OCI-LY3 (cell line): Measurements from ENCODE around the gene TREM1.

Experiments used
- H2AFZ ChIP-seq: fragments of 200-600, 300-600 bp; shearing (Covaris generic); 2 replicates; pipeline ENCODE4 v1.6.0; 2014; ENCODE audit warnings: antibody characterized with exemption, low read depth, low read length
- H3K27ac ChIP-seq: fragments of 200-600, 300-600 bp; sonication (generic); 2 replicates; pipeline ENCODE4 v1.5.1; 2014; ENCODE audit warnings: mild to moderate bottlenecking, low read length, moderate library complexity, mixed read lengths
- H3K27me3 ChIP-seq: fragments of 200-600, 300-600 bp; sonication (generic); 2 replicates; pipeline ENCODE4 v1.6.1; 2014; ENCODE audit warnings: low read depth, low read length, mixed read lengths
- H3K36me3 ChIP-seq: fragments of 200-600, 300-600 bp; sonication (generic); replicated peaks from 2 replicates; pipeline ENCODE3; 2014; ENCODE audit warnings: low read depth, low read length, mixed read lengths
- H3K4me1 ChIP-seq: fragments of 300-600, 200-600 bp; sonication (generic); 2 replicates; pipeline ENCODE4 v1.6.1; 2014; ENCODE audit warnings: low read length, mixed read lengths
- H3K4me2 ChIP-seq: fragments of 200-600, 300-600 bp; sonication (generic); 2 replicates; pipeline ENCODE4 v1.6.1; 2014; ENCODE audit warnings: low read length, mixed read lengths
- H3K4me3 ChIP-seq: fragments of 300-600, 200-600 bp; sonication (generic); 2 replicates; pipeline ENCODE4 v1.5.1; 2014; ENCODE audit warnings: antibody characterized with exemption, mild to moderate bottlenecking, low read length, moderate library complexity
- H3K79me2 ChIP-seq: fragments of 300-600, 200-600 bp; shearing (Covaris generic); 2 replicates; pipeline ENCODE4 v1.6.1; 2014; ENCODE audit warnings: mild to moderate bottlenecking, low read length, mixed read lengths
- H3K9ac ChIP-seq: fragments of 300-600, 200-600 bp; shearing (Covaris generic); 2 replicates; pipeline ENCODE4 v1.6.0; 2014; ENCODE audit warnings: mild to moderate bottlenecking, low read length, moderate library complexity
- H3K9me3 ChIP-seq: fragments of 200-600, 300-600 bp; shearing (Covaris generic); 2 replicates; pipeline ENCODE4 v1.6.1; 2014; ENCODE audit warnings: low read length, mixed read lengths; ENCODE audit not compliant: insufficient read depth
- H4K20me1 ChIP-seq: fragments of 200-600, 300-600 bp; sonication (generic); 2 replicates; pipeline ENCODE4 v1.6.1; 2016; ENCODE audit warnings: low read length, mixed read lengths; ENCODE audit not compliant: insufficient read depth
- EZH2phosphoT487 ChIP-seq: fragments of 200-600 bp; shearing (Covaris generic); IDR thresholded peaks from 2 replicates; pipeline ENCODE4 v1.6.1; 2018; ENCODE audit warnings: antibody characterized with exemption, mixed run types, low read depth
- TF ChIP-seq, protein P1 (sequence below): fragments of 200-600, 300-600 bp; sonication (generic); IDR thresholded peaks from 2 replicates; pipeline ENCODE4 v1.5.1; 2014; ENCODE audit warnings: antibody characterized with exemption, low read length, low read depth

The TREM1 gene

GRCh38 chr6:41231246-41231645, 55.2 kb downstream of the TREM1 start:
- no peaks in the 10 kb centered on the region for H4K20me1 ChIP-seq
- TF ChIP-seq EZH2phosphoT487: no peak
- TF ChIP-seq, protein P1, sequence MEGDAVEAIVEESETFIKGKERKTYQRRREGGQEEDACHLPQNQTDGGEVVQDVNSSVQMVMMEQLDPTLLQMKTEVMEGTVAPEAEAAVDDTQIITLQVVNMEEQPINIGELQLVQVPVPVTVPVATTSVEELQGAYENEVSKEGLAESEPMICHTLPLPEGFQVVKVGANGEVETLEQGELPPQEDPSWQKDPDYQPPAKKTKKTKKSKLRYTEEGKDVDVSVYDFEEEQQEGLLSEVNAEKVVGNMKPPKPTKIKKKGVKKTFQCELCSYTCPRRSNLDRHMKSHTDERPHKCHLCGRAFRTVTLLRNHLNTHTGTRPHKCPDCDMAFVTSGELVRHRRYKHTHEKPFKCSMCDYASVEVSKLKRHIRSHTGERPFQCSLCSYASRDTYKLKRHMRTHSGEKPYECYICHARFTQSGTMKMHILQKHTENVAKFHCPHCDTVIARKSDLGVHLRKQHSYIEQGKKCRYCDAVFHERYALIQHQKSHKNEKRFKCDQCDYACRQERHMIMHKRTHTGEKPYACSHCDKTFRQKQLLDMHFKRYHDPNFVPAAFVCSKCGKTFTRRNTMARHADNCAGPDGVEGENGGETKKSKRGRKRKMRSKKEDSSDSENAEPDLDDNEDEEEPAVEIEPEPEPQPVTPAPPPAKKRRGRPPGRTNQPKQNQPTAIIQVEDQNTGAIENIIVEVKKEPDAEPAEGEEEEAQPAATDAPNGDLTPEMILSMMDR: no peak
- no peaks in the 10 kb centered on the region for H3K36me3 ChIP-seq
- H3K4me2 ChIP-seq: no peak overlapping the region
- no peak overlapping the region for H3K27ac ChIP-seq
- no peak overlapping the region for H2AFZ ChIP-seq
- peaks cover 6% of the 10 kb centered on the region; the same call in 1 of the 2 replicates for H3K4me1 ChIP-seq
- H3K4me3 ChIP-seq: no peak overlapping the region
- H3K27me3 ChIP-seq: peaks cover 6% of the 10 kb centered on the region; the same call in 1 of the 2 replicates
- no peak overlapping the region for H3K9ac ChIP-seq
- no peaks in the 10 kb centered on the region for H3K9me3 ChIP-seq
- H3K79me2 ChIP-seq: no peaks in the 10 kb centered on the region

DNA sequence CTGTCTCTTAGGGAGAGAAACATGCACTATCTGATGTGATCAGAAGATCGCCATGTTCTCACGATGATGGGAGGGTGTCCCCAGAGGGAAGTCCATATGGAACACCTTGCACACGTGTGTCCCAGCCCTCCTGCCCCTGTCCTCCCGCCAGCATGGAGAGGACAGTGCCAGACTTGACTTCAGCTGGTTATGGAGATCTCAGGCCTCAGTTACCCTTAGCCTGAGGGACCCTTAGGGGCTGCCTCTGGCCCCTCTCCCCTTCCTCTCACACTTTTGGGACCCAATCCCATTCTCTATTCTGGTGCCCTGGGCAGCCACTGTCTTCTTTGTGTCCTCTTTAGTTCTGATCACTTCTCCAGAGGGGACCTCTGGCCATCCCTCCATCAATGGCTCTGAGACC, 56.8 kb downstream of the TREM1 start:
- TF ChIP-seq EZH2phosphoT487: no peak
- TF ChIP-seq, protein P1: no peak
- H3K9ac ChIP-seq: no peak overlapping the region
- no peaks in the 10 kb centered on the region for H3K9me3 ChIP-seq
- H2AFZ ChIP-seq: no peak overlapping the region
- no peaks in the 10 kb centered on the region for H4K20me1 ChIP-seq
- no peak overlapping the region for H3K4me3 ChIP-seq
- H3K27me3 ChIP-seq: peaks cover 6% of the 10 kb centered on the region
- no peaks in the 10 kb centered on the region for H3K79me2 ChIP-seq
- H3K4me1 ChIP-seq: peaks cover 6% of the 10 kb centered on the region; the same call in 1 of the 2 replicates
- no peak overlapping the region for H3K27ac ChIP-seq
- H3K4me2 ChIP-seq: no peak overlapping the region
- H3K36me3 ChIP-seq: no peaks in the 10 kb centered on the region

DNA sequence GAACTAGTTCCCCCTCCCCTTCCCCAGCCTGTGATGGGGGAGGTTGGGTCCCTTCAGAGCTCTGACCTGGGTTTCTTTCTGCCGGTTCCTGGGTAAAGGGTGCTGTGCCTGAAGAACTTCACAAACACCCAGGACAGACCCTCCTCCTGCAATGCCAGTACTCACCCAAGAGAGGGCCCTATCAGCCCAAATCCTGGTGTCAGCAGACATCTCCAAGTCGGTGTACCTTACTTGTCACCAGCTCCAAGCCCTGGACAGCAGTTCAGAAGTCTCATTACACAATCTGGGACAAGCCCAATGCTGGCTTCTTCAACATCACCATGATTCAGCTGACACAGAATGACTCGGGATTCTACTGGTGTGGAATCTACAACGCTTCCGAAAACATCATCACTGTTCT, 57.9 kb downstream of the TREM1 start:
- no peak overlapping the region for H3K4me3 ChIP-seq
- no peak for TF ChIP-seq EZH2phosphoT487
- TF ChIP-seq, protein P1: no peak
- no peaks in the 10 kb centered on the region for H4K20me1 ChIP-seq
- no peaks in the 10 kb centered on the region for H3K36me3 ChIP-seq
- H3K79me2 ChIP-seq: no peaks in the 10 kb centered on the region
- H3K4me1 ChIP-seq: peaks cover 6% of the 10 kb centered on the region; the same call in 1 of the 2 replicates
- no peak overlapping the region for H3K27ac ChIP-seq
- no peak overlapping the region for H3K9ac ChIP-seq
- H2AFZ ChIP-seq: no peak overlapping the region; the same call in 1 of the 2 replicates
- H3K4me2 ChIP-seq: no peak overlapping the region
- H3K9me3 ChIP-seq: no peaks in the 10 kb centered on the region
- H3K27me3 ChIP-seq: peaks cover 6% of the 10 kb centered on the region

- Histone ChIP-seq H3K9me3 (no peaks in the 10 kb centered on the region), H2AFZ (peak within 1 kb of the TSS; percentile 69; the same call in 1 of the 2 replicates), H3K79me2 (no peaks in the 10 kb centered on the region), H4K20me1 (no peaks in the 10 kb centered on the region), H3K27ac (no peak within 1 kb of the TSS), H3K4me2 (peak within 1 kb of the TSS; percentile 30), H3K36me3 (no peaks in the 10 kb centered on the region), H3K27me3 (peaks cover 6% of the 10 kb centered on the region), H3K4me1 (peaks cover 6% of the 10 kb centered on the region; the same call in 1 of the 2 replicates), H3K4me3 (no peak within 1 kb of the TSS), H3K9ac (no peak within 1 kb of the TSS)
- TF ChIP-seq, protein P1: no peak
- TF ChIP-seq EZH2phosphoT487: no peak
Observed at GRCh38 chr6:41228096-41228495, 58.4 kb downstream of the TREM1 start, which contains the start of gene TREML4. Gene TREML4, plus strand, starts transcription at chr6:41228349. Its CDS starts 79 bp downstream, at chr6:41228428.
